Left renal cortex interstitium (tissue), 4 donors: Measurements from ENCODE around the gene PTPRK. TPM values are rescaled to one million over a fixed set of nuclear protein-coding genes. Genes with fewer than 3 reads are reported as not detected.

ENCODE experiments used
- DNase-seq, 4 donors: peaks; one replicate each; pipeline ENCODE4 v3.0.0-alpha.2; 2013; ENCODE audit warnings: low read depth in 4 of 4, low spot score in 2 of 4, missing footprints in 1 of 4
- polyA plus RNA-seq, 4 donors: library from polyadenylated mRNA; unstranded; fragments of 120-200 nt; gene quantifications; one replicate each; pipeline ENCODE4 v1.2.1, GENCODE V29; 2013; ENCODE audit not compliant: insufficient read length in 4 of 4

Gene PTPRK
- polyA plus RNA-seq, 4 donors = 47.6 to 56.0 (median 49.7) TPM

DNA sequence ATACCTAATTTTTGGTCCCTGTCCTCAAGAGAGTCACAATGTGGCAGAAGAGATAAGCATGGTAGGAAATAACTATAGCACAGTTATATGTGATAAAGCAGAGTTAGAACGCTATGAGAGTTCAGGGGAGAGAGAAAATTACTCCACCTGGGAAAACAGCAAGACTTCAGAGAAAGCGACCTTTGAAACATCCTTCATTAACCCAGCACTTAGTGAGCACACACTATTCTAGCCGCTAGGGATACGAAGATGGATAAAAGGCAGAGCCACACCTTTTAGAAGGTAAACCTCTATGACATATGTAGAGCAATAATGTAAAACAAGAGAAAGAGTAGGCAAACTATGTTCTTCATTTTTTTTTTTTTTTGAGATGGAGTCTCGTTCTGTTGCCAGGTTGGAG lies 264.3 kb downstream of the PTPRK start:
- DNase-seq = no peak

DNA sequence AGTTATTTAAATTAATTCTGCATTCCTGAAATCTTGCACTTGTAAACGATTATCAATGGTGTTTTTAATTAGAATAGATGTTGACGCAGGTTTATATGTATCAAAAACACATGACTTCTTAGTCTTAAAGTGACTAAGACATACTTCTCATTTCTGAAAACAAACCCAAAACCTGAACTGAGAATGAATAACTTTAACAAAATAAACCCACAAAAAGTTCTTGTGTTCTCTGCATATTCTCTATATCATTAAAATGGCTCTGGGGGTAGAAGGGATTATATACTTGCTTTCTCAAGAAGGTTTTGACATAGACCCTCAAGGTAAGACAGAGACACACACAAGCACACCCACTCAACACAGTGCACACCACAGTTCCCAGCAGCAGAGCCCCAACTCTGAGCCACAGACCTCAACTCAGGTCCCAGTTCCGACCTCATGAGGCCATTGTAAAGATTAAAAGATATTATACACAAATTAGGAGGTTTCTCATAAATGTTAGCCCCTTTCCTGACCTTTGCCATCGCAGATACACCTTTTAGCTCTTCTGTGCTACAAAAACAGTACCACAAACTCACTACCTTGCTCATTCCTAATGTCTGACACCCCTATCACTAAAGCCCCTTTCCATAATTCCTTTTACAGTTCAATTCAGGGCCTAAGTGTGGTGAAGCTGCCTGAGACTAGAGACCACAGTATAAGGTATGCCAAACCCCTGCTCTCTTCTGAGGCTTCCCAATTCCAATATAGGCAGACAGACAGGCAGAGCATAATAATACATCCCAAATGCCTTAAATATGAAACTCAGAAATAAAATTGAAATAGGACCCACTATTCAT lies 267.8 kb downstream of the PTPRK start:
- no peak for DNase-seq

DNA sequence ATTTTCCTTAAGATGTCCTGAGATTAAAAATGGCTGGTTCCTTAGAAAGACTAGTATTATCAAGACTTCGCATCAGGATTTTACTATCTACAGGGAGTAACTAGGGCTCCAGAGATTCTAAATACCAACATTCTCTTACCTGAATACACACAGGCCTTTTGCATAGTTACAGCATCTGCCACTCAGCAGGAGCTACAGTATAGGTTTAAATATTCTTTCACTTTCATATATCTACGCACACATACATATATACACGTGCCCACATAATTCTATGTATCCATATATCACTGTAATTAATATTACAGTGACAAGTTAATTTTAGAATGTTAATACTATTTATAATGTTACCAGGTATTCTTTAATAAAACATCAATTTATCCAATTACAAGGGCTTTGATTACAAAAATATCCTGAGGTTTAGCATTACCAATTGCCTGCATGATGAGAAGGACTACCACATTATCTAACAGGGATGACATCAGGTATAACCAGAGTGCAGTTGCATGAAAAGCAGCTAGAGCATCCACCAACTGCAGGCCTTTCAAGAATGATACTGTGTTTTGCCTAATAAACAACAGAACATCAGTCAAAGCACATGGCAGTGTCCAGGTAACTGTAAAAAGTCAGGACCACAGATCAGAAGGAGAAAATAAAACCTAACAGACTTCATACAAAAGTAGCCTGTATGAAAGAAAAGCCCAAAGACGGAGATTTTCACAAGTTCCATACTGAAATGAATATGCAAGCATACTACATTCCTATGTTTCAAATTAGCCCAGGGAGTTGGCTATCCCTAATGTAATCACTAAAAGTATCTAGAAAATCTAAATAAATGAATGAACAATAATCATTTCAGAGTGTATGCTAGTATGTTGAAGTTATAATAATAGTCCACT lies 268.7 kb downstream of the PTPRK start:
- no peak for DNase-seq

DNA sequence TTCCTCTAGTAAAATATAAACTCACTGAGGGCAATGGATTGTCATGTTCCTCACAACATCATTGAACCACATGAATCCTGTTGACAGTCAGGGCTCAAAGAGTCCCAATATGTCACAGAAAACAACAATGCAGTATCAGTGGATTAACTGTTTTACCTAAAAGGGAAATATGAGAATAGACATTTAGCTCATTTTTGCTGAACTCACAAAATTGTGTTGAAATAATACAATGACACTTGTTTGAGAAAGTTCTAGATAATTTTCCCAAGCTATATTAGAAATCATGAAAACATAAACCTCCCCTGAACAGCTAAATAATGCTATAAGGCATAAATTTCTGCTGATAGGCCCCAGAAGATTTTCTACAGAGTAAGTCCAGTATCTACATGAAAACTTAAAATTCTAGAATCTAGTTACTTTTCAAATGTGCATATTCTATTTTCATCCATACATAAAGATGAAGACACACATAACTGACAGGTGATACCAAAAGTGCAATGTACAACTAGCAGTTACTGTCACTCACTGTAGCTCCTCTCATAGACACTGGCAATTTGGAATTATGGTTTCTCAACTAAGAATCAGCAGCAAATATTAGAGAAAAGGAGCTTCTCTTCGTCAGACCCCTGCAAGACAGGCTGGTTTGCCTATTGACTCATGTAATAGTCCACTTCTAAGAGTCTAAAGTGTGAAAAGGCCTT lies 269.9 kb downstream of the PTPRK start:
- no peak for DNase-seq

DNA sequence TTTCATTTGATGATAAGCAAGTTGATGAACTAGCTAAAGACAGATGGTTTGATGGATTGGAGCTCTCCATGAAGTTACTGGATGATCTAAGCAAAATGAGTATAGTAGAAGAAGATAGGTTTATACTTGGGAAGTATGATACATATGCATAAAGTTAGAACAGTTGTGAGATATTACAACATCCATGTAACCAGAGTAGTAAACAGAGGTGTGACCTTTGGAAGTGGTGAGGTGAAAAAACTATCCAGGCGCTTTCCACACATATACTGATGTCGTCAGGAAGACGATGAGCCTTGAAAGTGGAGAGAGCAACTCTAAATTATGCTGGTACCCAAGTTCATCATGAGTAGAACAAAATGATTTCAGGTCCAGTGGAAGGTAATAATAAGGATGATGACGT lies 271.0 kb downstream of the PTPRK start:
- no peak for DNase-seq

DNA sequence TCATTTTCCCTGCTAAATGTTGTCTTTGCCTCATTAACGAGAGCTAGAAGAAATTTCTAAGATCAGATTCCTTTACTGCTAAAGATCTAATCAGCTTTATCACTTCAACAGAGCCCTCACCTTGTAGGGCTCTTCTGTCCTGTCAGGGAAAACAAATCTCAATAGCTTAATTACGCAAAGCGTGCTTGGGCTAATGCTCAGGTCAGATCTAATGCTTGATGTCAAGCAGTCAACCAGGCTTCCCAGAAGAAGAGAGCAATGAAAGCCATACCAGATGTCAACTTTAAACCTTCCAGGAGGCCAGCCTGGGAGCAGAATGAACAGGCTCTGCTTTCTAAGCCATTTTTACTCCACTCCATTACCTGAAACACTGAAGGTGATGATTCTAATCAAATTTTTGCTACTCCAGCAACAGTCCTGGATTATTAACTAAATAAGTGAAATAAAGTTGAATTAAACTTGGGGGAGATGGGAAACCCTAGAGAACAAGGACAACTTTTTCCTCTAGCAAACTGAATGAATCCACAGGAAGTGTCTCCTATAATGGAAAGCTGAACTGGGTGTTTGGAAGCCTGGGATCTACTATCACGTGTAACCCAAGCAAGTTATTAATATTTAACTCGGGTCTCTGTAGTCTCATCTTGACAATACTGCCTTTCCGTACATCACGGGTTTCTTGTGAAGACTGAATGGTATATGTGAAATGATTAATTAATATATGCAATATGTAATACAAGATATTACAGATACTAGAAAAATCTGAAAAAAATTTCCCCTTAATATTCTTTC lies 273.7 kb downstream of the PTPRK start:
- peak in 1 of 4 donors; percentile 15 for DNase-seq

DNA sequence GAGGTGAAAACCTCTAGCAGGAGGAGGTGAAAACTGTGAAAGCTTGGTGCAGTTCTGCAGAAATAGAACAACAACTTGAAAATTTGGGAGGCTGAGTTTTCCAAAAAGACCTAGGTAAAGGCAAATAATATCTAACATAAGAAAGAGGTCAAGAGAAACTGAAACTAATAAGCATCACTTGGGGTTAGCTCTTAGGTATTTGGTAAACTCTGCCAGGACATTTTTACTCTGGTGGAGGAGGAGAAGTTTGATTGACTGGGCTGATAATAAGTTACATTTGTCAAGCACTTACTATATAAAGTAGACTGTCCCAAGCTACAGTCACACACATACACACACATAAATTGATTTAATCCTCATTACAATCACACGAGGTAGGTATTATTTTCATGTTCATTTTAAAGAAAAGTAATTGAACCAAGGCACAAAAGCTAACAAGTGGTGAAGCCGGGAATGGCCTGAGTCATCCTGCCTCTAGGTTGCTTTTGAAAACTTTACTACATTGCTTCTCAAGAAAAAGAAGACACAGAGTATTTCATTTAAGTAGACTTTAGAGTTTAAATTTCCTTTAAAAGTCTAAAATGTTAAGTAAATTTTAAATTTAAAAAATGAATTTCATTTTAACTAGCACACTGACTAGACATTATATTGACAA lies 275.5 kb downstream of the PTPRK start:
- no peak for DNase-seq

DNA sequence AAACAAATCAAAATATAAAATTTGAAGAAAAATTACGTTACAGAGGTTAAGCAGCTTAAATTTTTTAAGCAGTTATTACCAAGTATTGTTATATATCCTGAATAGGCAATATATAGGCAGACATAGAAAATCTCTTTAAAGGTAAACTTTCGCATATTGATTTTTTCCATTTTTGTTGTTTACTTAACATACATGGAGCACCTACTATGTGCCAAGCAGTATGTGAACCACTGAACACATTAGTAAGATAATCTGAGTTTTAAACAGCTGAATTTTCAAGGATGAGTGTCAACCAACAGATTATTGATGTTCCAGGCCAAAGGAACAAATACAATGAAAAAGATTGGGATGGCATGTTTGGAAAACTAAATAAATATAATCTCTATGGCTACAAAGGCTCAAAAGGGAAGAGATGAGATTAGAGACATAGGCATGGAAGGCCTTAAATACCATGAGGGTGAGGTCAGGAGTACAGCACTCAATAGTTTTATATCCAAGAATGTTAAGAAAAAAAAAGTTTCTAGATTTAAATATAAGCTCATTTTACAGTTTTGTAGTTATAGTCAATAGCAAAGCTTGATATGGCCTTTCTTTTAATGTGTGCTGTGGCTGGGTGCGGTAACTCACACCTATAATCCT lies 277.5 kb downstream of the PTPRK start:
- no peak for DNase-seq

DNA sequence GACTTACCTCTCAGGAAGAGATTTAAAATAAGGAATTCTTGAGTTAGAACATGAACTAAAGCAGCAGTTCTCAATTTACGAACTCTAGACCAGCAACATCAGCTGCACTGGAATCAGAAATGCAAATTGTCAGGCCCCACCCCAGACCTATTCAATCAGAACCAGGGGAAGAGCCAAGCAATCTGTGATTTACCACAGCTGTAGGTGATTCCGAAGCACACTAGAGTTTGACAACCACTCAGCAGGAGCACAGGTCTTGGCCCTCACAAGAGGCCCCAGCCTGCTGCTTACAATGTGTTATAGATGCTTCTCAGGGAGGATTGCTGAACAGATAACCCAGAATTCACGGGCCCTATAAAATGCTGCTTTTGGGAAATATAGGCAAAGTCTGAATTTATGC lies 279.2 kb downstream of the PTPRK start:
- no peak for DNase-seq

DNA sequence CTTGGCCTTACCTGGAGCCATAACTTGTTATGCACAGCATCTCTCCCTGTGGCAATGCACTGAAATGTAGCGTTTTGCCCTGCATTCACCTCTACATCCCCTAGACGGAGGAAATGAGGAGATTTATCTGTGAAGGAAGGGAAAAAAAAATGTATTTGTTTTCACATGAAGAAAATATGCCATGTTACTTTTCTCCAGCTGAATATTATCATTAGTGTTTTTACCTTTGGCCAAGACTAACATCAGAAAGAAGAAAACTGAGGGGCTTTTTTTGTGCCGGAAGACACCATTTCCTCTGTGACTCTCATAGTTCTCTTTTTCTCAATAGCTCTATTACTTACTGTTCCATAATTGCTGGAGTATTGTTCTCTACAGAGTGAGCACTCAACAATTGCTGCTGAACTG lies 280.4 kb downstream of the PTPRK start:
- DNase-seq = no peak

DNA sequence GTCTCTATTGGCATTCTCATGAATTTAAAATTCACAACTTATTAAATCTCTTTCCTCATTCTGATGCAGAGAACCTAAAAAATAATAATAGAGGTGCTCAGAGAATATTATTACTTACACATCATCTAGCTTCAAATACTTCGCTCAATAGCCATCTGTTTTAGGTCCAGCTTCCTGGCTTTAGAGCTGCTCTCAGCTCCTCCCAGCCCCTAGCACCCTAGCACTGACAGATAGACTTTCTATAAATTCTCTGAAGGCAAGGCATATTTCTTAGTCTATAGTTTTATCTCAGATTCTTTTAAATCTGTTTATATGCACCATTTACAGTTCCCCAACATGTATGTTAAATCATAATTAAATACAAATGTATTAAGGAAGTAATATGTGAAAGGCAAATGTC lies 281.3 kb downstream of the PTPRK start:
- DNase-seq = no peak

DNA sequence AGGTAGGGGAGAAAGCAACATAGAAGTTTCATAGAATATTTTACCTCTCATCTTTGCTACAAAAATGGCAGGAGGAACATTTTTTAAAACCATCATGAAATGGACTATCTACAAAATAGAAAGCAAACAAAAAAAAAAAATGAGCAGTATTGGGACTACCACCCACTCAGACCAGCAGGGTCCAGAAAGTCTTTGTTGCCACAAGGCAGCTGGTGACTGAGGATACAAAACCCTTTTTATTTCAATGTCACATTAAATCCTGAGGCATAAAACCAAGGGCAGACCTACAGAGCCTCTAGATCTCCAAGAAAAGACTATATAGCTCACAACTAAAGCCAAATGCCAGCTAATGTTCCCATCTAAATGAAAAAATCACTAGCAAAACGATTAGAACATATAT lies 282.2 kb downstream of the PTPRK start:
- DNase-seq = no peak

DNA sequence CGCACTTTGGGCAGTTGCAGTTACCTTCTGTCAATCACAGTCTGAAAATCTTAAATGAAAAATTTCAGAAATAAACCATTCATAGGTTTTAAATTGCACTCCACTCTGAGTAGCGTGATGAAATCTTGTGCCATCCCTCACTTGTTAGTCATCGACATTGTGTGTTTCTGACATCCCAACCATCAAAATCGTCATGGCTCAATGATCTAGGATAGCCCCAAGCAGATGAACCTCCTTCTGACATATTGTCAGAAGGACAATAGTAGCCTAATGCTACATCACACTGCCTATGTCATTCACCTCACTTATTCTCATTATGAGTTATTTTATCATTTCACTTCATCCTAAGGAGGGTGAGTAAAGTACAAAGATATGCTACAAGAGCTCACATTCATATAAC lies 284.8 kb downstream of the PTPRK start:
- DNase-seq = no peak

DNA sequence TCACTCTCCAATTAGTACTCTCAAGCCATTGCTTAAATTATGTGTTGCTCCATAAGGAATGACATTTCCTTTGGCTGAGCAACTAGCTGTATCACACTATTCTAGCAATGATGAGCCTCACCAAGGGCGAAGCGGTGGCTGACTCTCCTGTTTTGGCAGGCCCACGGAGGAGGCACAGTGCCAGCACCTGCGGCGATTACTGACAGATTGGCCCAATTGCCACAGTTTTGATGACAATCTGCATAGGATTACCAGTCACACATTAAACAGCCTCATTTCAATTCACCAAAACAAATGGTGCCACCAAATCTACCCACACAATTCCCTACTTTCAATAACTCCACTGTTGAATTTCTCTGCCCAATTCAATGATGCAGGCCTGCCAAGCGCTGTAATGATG lies 286.9 kb downstream of the PTPRK start:
- no peak for DNase-seq

DNA sequence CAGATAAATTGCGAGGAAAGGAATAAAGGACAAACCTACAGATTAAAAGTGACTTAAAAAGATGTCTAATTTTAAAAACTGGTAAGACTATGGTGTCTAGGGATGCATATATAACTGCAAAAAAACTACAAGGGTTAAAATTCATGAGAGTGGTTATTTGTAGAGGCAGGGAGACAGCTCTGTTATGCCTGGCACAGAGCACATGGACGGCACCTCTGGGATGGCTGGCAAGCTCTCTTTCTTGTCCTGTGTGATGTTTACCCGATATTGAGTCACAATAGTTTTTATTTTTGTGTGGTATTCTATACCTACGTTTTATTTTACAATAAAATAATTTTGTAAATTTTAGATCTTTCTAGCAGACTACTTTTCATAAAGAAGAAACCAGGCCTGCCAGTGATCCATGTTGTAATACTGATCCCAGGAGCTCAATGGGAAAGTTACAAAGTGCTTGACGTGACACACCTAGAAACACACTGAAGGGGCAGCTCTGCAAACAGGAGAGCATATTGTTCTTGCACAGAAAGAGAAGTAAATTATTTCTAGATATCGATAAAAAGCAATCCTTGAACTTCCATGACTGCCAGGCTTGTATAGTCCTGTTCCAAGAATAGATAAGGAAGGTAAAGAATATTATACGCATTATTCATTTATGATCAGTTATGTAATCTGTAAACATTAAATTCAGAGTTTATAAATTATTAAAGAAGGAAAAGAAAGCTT lies 290.0 kb downstream of the PTPRK start:
- no peak for DNase-seq

DNA sequence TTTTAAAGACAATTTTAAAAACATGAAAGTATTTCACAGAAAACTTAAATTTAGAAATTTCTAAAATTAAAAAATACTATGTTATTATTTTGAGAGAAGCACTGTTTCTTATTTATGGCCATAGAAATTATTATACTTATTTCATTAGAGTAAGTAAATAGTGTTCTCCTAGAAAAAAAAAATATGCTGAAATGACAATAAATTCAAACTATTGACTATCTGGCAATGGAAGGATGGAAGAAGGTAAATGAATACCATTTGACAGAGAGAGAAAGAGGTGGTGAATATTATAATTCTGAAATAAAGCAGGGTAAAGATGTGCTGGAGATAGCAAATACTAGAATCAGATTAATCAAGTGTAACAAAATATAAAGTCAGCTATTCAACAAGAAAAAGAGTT lies 294.8 kb downstream of the PTPRK start:
- no peak for DNase-seq

DNA sequence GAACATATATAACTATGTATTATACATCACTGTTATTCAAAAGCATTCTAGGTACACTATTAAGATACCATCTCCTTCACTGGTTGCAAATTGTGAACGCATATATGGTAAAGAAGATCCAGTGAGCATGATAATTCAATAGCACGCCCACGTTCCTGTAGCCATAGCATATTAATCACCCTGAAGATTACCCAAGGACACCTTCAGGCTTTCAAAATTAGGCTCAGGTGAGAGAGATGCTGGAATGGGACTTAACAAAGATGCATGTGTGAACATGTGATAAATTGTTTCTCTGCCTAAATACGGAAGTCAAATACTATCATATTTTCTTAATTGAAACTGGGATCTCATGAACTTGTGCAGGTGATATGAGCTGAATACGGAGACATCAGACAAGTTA lies 303.5 kb downstream of the PTPRK start:
- DNase-seq = no peak

DNA sequence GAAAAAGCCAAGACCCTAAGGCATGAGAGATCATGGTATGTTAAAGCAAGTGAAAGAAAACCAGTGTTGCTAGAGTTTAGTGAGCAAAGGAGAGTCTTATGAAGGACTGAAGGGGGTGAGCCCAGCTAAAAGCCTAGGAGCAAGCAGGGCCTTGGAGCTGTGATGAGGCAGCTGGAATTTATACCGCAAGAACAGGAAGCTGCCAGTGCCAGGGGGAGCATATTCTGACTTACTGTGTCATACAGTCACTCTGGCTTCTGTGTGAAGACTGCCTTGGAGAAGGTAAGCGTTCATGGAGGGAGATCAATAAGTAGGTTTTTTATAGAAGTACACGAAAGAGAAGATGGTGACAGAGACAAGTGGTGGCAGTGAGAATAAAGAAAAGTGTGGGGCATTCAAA lies 310.6 kb downstream of the PTPRK start:
- no peak for DNase-seq
